Upper lobe of left lung (tissue), 6 donors: ENCODE results near the gene LARGE1. TPM values are rescaled to one million over a fixed set of nuclear protein-coding genes. Genes with fewer than 3 reads are reported as not detected.

Experiments used
- ATAC-seq, 2 donors: fragments of 200-7000 bp; cut with Tn5 transposase; one replicate each; pipeline ENCODE4 v1.9.1; 2022; ENCODE audit warnings: mild to moderate bottlenecking in 2 of 2, moderate library complexity in 2 of 2; ENCODE audit not compliant: low FRiP score in 2 of 2
- DNase-seq, 2 donors: peaks; one replicate each; pipeline ENCODE4 v3.0.0-alpha.2; 2019 to 2020
- H3K27ac ChIP-seq, 4 donors: fragments of 200-600 bp; sonication (generic); one replicate each; pipeline ENCODE4 v1.5.1; 2016 to 2019
- H3K27me3 ChIP-seq, 4 donors: fragments of 200-600 bp; sonication (generic); one replicate each; pipeline ENCODE4 v1.5.1; 2017 to 2019
- H3K36me3 ChIP-seq, 4 donors: fragments of 200-600 bp; sonication (generic); one replicate each; pipeline ENCODE4 v1.5.1; 2016 to 2019
- H3K4me1 ChIP-seq, 4 donors: fragments of 200-600 bp; sonication (generic); one replicate each; pipeline ENCODE4 v1.5.1; 2018 to 2019
- H3K4me3 ChIP-seq, 4 donors: fragments of 200-600 bp; sonication (generic); one replicate each; pipeline ENCODE4 v1.5.1; 2017 to 2019; ENCODE audit warnings: mild to moderate bottlenecking in 2 of 4, moderate library complexity in 1 of 4
- H3K9me3 ChIP-seq, 4 donors: fragments of 200-600 bp; sonication (generic); one replicate each; pipeline ENCODE4 v1.5.1; 2018 to 2019
- CTCF ChIP-seq, 6 experiments: fragments of 450-650 bp in 4 of 6; fragments of 200-600 bp in 2 of 6; sonication (generic) in 2 of 6; IDR thresholded peaks; one replicate each; pipeline ENCODE4 v1.5.1; 2016 to 2019; ENCODE audit warnings: antibody characterized with exemption in 6 of 6
- EP300 ChIP-seq, 4 donors: sonication (generic); formaldehyde crosslinking; IDR thresholded peaks; one replicate each; pipeline ENCODE4 v1.5.1; 2017; ENCODE audit warnings: antibody characterized with exemption in 4 of 4, control low read depth in 2 of 4
- POLR2A ChIP-seq, 4 donors: fragments of 450-650 bp; IDR thresholded peaks; one replicate each; pipeline ENCODE4 v1.5.1; 2016 to 2017; ENCODE audit warnings: antibody characterized with exemption in 4 of 4, mild to moderate bottlenecking in 2 of 4
- POLR2AphosphoS5 ChIP-seq, 2 donors: sonication (generic); formaldehyde crosslinking; IDR thresholded peaks; one replicate each; pipeline ENCODE4 v1.5.1; 2017; ENCODE audit warnings: antibody characterized with exemption in 2 of 2
- WGBS, 2 donors: methylation state at CpG; one replicate each; pipeline ENCODE4 v1.1.5; 2017 to 2018; 5-methylcytosine and 5-hydroxymethylcytosine counted together
- total RNA-seq, 6 donors: library from RNA; depleted of rRNA in 4 of 6; stranded (reverse); fragments of >200 nt in 4 of 6; gene quantifications; one replicate each; pipeline versions ENCODE4 v1.1.0 to v1.2.1, GENCODE V29; 2016 to 2021
- donor health status: DM: no; HTN: no; CAD: no; lungs with moderate emphysema.
- donor health status: DM: no; HTN: yes; CAD: no; lungs with severe emphysema.

LARGE1 gene
- total RNA-seq, 6 donors from 2014 or later, result 14.0 to 56.6 (median 25.3) TPM

DNA sequence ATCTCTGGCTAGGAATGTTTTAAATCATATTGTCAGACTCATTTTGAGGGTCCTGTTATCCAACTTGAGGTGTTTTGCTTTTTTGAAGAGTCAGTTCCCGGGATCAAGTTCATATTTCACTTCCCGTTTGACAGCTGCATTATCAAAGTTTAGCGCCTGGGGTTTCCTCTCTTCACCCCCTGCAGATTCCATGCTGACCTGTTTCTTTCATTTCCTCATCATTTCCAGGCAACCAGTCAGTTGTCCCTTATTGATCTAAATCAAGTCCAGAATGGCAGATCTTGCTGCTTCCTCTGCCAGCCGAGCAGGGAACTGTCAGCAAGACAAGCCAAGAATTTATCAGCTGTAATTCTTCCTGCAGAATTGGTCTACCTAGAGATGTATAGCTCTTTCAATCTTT is 664.5 kb downstream of the LARGE1 start:
- Histone ChIP-seq H3K36me3 (no peaks in the 10 kb centered on the region), H3K4me1 (no peaks in the 10 kb centered on the region), H3K4me3 (no peak overlapping the region), H3K9me3 (no peaks in the 10 kb centered on the region), H3K27ac (no peak overlapping the region), H3K27me3 (no peaks in the 10 kb centered on the region)
- ATAC-seq (no peak), DNase-seq (no peak)
- WGBS, 2 donors, result 15 to 22% methylated on average over 4 of the region's 4 CpGs
- TF ChIP-seq POLR2A (IDR thresholded peaks at IDR 0.05), result no peak
- no peak for TF ChIP-seq EP300 (IDR thresholded peaks at IDR 0.05)
- TF ChIP-seq CTCF (IDR thresholded peaks at IDR 0.05), result no peak
- no peak for TF ChIP-seq POLR2AphosphoS5 (IDR thresholded peaks at IDR 0.05)

GRCh38 chr22:33248948-33249347 is 671.3 kb downstream of the LARGE1 start:
- no peaks in the 10 kb centered on the region for H3K27me3 ChIP-seq
- H3K9me3 ChIP-seq, result peaks cover 0 to 4% (median 0%) of the 10 kb centered on the region in 4 donors
- no peak overlapping the region for H3K27ac ChIP-seq
- 20 to 37% methylated on average over 2 of the region's 2 CpGs for WGBS, 2 donors
- no peak overlapping the region for H3K4me3 ChIP-seq
- H3K36me3 ChIP-seq, result no peaks in the 10 kb centered on the region
- H3K4me1 ChIP-seq, result no peaks in the 10 kb centered on the region
- TF ChIP-seq POLR2AphosphoS5 (IDR thresholded peaks at IDR 0.05), result no peak
- TF ChIP-seq EP300 (IDR thresholded peaks at IDR 0.05), result no peak
- no peak for TF ChIP-seq CTCF (IDR thresholded peaks at IDR 0.05)
- no peak for TF ChIP-seq POLR2A (IDR thresholded peaks at IDR 0.05)
- no peak for DNase-seq
- no peak for ATAC-seq

- H3K4me1 ChIP-seq, result no peaks in the 10 kb centered on the region
- H3K27me3 ChIP-seq, result no peaks in the 10 kb centered on the region
- TF ChIP-seq POLR2AphosphoS5 (IDR thresholded peaks at IDR 0.05) (no peak), EP300 (IDR thresholded peaks at IDR 0.05) (no peak), CTCF (IDR thresholded peaks at IDR 0.05) (no peak), POLR2A (IDR thresholded peaks at IDR 0.05) (no peak)
- H3K36me3 ChIP-seq, result no peaks in the 10 kb centered on the region
- H3K4me3 ChIP-seq, result no peak overlapping the region
- 89 to 90% methylated on average over 2 of the region's 2 CpGs for WGBS, 2 donors
- ATAC-seq, result no peak
- DNase-seq, result no peak
- peaks cover 0 to 4% (median 0%) of the 10 kb centered on the region in 4 donors for H3K9me3 ChIP-seq
- no peak overlapping the region for H3K27ac ChIP-seq
Measured at GRCh38 chr22:33247758-33248157, 672.5 kb downstream of the LARGE1 start.

DNA sequence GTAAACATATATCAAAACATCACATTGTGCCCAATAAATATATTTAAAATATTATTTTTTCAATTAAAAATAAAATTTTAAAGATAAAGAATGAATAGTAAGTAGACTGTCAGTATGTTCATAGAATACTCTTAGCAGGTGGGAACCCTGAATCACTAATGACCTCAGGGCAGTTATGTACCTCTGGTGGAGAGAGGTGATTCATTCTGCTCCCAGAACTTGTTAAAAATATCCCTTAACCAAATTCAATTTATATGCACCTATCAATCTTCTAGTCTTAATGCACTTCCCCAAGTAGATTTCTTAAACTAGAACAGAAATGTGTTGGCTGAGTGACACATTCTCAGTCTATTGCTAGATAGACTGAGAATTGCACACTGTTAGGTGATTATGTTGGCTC is 678.2 kb downstream of the LARGE1 start:
- Histone ChIP-seq H3K27me3 (no peaks in the 10 kb centered on the region), H3K4me3 (no peak overlapping the region), H3K4me1 (no peaks in the 10 kb centered on the region), H3K9me3 (peaks cover 0 to 4% (median 0%) of the 10 kb centered on the region in 4 donors), H3K36me3 (no peaks in the 10 kb centered on the region), H3K27ac (no peak overlapping the region)
- ATAC-seq, result no peak
- no peak for TF ChIP-seq CTCF (IDR thresholded peaks at IDR 0.05)
- TF ChIP-seq POLR2AphosphoS5 (IDR thresholded peaks at IDR 0.05), result no peak
- no peak for TF ChIP-seq EP300 (IDR thresholded peaks at IDR 0.05)
- DNase-seq, result no peak

GRCh38 chr22:33240888-33241475 is 679.3 kb downstream of the LARGE1 start:
- H3K27ac ChIP-seq, result no peak overlapping the region
- TF ChIP-seq CTCF (IDR thresholded peaks at IDR 0.05) (no peak), POLR2AphosphoS5 (IDR thresholded peaks at IDR 0.05) (no peak), POLR2A (IDR thresholded peaks at IDR 0.05) (no peak)
- H3K4me3 ChIP-seq, result no peak overlapping the region
- no peaks in the 10 kb centered on the region for H3K4me1 ChIP-seq
- H3K27me3 ChIP-seq, result no peaks in the 10 kb centered on the region
- H3K9me3 ChIP-seq, result peaks cover 0 to 4% (median 0%) of the 10 kb centered on the region in 4 donors
- WGBS, 2 donors, result 39 to 69% methylated on average over 3 of the region's 3 CpGs
- no peaks in the 10 kb centered on the region for H3K36me3 ChIP-seq
- DNase-seq, result no peak
- no peak for ATAC-seq
